Stimulated activated effector memory CD8-positive, alpha-beta T cell treated with anti-CD3 and anti-CD28 coated beads, Interleukin-12 subunit alpha, Interleukin-12 subunit beta, amount 100 ng/mL, for 72 hours (primary cell): Measurements from ENCODE around the gene ZNF606.
"Not testable (repeated sequence)": the region's sequence is repeated elsewhere in the genome, so short reads cannot be mapped to it uniquely, and the experiment has no call there.

ENCODE experiments used
- ATAC-seq: fragments of 150-1000 bp; cut with Tn5 transposase; 2 replicates; pipeline ENCODE4 v1.10.0; 2021
- DNase-seq, 2 donors: peaks; one replicate each; pipeline ENCODE4 v3.0.0; 2021 to 2022; ENCODE audit warnings: low spot score in 2 of 2
- H3K27ac Mint-ChIP-seq: one replicate; pipeline ENCODE4 v1.8.0; 2022; ENCODE audit warnings: mild to moderate bottlenecking, mixed read lengths
- H3K36me3 Mint-ChIP-seq: one replicate; pipeline ENCODE4 v1.8.0; 2022; ENCODE audit warnings: mild to moderate bottlenecking, mixed read lengths
- H3K4me1 Mint-ChIP-seq: one replicate; pipeline ENCODE4 v1.8.0; 2022; ENCODE audit warnings: mixed read lengths
- H3K4me3 Mint-ChIP-seq: one replicate; pipeline ENCODE4 v1.8.0; 2022; ENCODE audit warnings: mild to moderate bottlenecking, mixed read lengths
- H3K9me3 Mint-ChIP-seq: one replicate; pipeline ENCODE4 v1.8.0; 2022; ENCODE audit warnings: mixed read lengths

Gene ZNF606

DNA sequence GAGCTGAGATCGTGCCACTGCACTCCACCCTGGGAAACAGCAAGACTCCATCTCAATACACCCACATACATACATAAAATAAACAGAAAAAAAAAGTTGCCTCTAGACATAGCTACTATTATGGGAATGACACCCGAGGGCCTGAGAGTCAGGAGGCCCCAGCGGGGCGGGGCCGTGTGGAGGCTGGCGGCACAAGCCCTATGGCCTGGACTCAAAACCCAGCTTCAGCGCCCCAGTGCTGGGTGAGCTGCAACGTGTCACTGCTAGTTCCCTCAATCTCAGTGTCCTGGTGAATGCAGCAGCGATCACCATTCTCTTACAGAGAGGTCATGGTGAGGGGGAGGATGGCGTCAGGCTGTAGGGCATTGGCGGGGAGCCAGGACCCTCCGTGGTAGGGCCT, 22.0 kb upstream of the ZNF606 start:
- no peaks in the 10 kb centered on the region for H3K4me1 Mint-ChIP-seq
- ATAC-seq = no peak
- no peaks in the 10 kb centered on the region for H3K36me3 Mint-ChIP-seq
- H3K27ac Mint-ChIP-seq = no peak overlapping the region
- no peak for DNase-seq
- H3K9me3 Mint-ChIP-seq = peaks cover 16% of the 10 kb centered on the region
- H3K4me3 Mint-ChIP-seq = no peak overlapping the region

DNA sequence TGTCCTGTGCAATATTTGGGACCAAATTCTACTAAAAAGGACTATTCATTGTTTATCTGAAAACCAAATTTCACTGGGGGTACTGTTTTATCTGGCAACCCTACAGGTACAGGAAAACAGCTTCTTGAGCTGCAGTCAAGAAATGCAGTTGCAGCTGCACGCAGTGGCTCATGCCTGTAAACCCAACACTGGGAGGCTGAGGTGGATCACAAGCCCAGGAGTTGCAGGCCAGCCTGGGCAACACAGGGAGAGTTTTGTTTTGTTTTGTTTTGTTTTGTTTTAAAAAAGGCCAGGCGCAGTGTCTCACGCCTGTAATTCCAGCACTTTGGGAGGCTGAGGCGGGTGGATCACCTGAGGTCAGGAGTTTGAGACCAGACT, 19.7 kb upstream of the ZNF606 start:
- Mint-ChIP-seq H3K4me3 (no peak overlapping the region), H3K9me3 (peaks cover 10% of the 10 kb centered on the region), H3K4me1 (no peaks in the 10 kb centered on the region), H3K27ac (no peak overlapping the region), H3K36me3 (no peaks in the 10 kb centered on the region)
- ATAC-seq (no peak), DNase-seq (no peak)

DNA sequence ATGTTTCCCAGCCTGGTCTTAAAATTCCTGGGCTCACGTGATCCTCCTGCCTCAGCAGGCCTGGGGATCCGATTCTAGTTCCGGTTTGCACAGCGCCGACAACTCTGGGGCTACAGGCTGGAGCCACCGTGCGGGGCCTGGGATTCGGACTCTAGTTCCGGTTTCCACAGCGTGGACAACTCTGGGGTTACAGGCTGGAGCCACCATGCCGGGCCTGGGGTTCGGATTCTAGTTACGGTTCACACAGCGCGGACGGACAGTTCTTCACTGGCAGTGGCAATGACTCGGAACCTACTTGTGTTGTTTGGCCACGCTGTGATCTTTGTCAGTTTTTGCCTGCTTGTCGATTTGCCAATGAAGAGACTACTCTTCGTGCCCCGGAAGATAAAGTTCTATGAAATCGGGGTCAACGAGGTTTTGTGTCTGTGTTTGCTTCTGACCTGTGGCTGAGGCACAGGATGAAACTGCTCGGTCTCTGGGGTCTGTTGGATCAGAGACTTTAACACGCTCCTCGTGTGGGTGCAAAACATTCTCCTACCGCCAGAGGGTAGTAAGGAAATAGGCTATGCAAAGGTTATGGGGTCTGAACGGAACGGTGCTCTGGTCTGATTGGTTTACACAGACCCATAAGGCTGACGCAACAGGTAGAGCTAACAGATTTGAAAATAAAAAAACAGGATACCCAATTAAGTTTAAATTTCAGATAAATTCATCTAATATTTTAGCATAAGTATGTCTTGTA, 19.1 kb upstream of the ZNF606 start:
- no peak overlapping the region for H3K4me3 Mint-ChIP-seq

DNA sequence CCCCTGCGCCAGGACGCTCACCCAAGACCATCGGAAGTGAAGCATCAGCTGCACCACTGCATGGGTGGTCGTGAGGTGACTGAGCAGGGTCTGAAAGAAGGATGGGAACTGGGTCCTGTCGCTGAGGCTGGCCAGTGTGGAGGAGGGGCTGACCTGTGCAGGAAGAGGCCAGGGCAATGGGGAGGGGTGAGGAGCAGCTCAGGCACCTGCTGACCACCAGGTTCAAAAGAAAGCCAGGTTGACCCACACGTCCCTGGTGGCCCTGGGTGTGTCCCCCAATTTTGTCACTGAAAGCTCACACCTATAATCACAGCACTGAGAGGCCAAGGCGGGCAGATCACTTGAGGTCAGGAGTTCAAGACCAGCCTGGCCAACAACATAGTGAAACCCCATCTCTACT, 17.5 kb upstream of the ZNF606 start:
- Mint-ChIP-seq H3K4me3 (no peak overlapping the region), H3K4me1 (no peaks in the 10 kb centered on the region), H3K27ac (no peak overlapping the region), H3K9me3 (peaks cover 11% of the 10 kb centered on the region), H3K36me3 (no peaks in the 10 kb centered on the region)
- DNase-seq (no peak), ATAC-seq (no peak)

More for the DNA sequence above, 19.1 kb upstream of the ZNF606 start:
- DNase-seq (no peak), ATAC-seq (peak; percentile 71)
- no peaks in the 10 kb centered on the region for H3K36me3 Mint-ChIP-seq
- H3K27ac Mint-ChIP-seq = no peak overlapping the region
- H3K9me3 Mint-ChIP-seq = peaks cover 10% of the 10 kb centered on the region
- H3K4me1 Mint-ChIP-seq = no peaks in the 10 kb centered on the region

DNA sequence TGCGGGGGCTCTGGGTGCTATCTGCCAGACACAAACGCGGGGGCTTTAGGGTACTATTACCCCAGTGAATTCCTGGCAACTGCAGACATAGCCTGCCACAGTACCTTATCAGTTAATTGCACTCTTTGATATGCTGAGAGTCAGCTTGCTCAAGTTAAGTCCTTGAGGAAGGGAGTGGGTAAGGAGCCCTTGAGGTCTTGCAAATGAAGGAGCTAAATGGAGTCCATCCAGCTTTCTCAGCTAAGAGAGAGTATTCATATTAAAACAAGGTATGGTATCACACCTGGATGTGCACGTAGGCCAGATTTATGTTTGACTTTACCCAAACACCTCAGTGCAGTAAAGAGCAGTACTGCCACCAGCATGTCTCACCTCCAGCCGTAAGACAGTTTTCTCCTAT, 11.5 kb upstream of the ZNF606 start:
- H3K4me1 Mint-ChIP-seq = no peaks in the 10 kb centered on the region
- ATAC-seq (no peak), DNase-seq (no peak)
- no peaks in the 10 kb centered on the region for H3K36me3 Mint-ChIP-seq
- no peak overlapping the region for H3K4me3 Mint-ChIP-seq
- H3K27ac Mint-ChIP-seq = no peak overlapping the region
- H3K9me3 Mint-ChIP-seq = peaks cover 16% of the 10 kb centered on the region

DNA sequence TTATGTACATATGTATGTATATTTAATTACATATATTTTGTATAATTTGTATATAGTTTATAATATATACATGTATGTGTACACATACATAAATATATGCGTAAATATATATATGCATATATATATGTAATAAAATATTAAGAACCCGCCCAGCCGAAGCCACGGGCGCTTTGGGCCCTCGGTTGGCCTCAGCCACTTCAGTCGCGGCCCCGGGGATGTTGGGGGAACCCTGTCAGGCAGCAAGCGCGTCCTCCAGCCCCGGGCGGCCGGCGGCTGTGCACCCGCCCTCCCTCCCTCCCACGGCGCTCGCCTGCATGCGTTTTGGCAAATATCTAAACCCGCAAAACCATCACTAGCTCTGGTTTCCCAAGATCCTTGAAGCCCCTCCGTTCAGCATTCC, 7.9 kb upstream of the ZNF606 start:
- Mint-ChIP-seq H3K27ac (no peak overlapping the region), H3K4me3 (peak overlapping the region; percentile 54), H3K36me3 (no peaks in the 10 kb centered on the region), H3K4me1 (no peaks in the 10 kb centered on the region), H3K9me3 (peaks cover 26% of the 10 kb centered on the region)
- DNase-seq = no peak
- ATAC-seq = no peak

DNA sequence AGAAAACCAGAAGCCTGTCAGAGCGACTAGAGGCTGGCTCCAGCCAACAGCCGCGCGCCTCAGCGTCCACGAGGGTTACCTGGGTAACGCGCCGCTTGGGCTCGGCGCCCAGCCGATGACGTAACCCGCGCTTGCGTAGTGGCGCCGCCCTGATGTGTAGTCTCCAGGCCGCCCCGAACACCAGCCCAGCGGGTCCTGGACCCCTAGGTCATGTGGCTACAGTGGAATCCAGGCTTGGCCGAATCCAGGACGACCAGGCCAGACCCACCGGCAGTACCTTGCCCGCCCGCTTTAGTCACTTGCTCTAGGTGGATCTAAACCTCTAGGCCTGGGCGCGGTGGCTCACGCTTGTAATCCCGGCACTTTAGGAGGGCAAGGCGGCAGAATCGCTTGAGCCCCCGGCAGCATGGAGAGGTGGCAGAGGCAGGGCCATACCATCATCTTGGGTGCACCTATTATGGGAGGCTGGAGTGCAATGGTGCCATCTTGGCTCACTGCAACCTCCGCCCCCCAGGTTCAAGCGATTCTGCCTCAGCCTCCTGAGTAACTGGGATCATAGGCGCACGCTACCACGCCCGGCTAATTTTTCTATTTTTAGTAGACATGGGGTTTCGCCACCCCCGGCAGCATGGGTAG, 7.2 kb upstream of the ZNF606 start:
- H3K4me3 Mint-ChIP-seq = peak overlapping the region; percentile 54
- H3K4me1 Mint-ChIP-seq = peaks cover 1% of the 10 kb centered on the region
- H3K27ac Mint-ChIP-seq = no peak overlapping the region
- H3K9me3 Mint-ChIP-seq = peaks cover 27% of the 10 kb centered on the region
- peak; percentile 84 for ATAC-seq
- peaks cover 4% of the 10 kb centered on the region for H3K36me3 Mint-ChIP-seq
- peak; percentile 24 to 49 for DNase-seq

DNA sequence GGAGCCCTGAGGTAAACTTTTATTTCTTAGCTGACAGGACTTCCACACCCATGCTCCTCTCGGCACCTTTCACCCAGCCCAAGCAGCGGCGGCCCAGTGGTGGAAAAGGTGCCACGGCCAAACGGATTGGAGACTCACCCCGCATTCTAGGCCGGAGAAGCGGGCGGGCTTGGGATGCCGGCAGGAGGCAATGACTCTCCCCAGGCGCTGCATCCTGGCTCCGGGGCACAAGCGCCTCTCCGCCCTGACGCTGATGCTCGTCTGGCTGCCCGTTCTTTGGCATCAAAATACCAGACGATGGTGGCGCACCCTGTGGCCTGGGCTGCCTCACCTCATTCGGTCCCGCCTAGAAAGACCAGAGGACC, 6.7 kb upstream of the ZNF606 start:
- DNase-seq (no peak), ATAC-seq (no peak)
- Mint-ChIP-seq H3K36me3 (peaks cover 9% of the 10 kb centered on the region), H3K4me3 (peak overlapping the region; percentile 54), H3K4me1 (peaks cover 6% of the 10 kb centered on the region), H3K27ac (no peak overlapping the region), H3K9me3 (peaks cover 32% of the 10 kb centered on the region)

DNA sequence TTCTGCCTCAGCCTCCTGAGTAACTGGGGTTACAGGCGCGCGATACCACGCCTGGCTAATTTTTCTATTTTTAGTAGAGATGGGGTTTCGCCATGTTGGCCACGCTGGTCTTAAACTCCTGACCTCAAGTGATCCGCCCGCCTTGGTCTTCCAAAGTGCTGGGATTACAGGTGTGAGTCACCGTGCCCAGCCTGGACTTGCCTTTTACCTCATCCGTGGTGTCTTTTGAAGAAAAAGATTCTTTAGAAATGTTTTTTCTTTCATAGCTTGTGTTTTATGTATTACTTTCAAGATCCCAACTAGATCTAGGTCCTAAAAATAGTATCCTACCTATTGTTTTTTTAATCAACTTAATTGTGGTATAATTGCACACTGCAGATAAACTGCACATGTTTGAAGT, 6.3 kb upstream of the ZNF606 start:
- Mint-ChIP-seq H3K9me3 (peaks cover 36% of the 10 kb centered on the region), H3K36me3 (peaks cover 12% of the 10 kb centered on the region), H3K4me1 (peaks cover 10% of the 10 kb centered on the region)
- not testable (repeated sequence) for ATAC-seq, H3K27ac Mint-ChIP-seq, H3K4me3 Mint-ChIP-seq, DNase-seq

DNA sequence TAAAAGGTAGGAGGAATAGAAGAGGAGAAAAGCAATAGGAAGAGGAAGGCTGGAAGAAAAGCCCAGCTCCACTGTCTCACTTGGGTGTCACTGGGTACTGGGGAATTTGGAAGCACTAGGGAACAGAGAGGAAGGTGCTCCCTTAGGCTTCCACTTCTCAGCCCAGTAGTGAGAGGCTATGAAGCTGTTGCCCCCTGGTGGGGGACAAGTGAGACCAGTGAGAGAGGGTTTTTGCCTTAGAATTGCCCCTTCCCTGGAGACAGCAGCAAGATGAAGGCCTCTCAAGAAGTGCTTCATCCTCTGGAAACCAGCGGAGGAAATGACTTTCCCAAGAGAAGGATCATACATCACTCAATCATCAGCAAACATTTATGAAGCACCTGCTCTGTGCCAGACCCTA, 4.7 kb upstream of the ZNF606 start:
- Mint-ChIP-seq H3K27ac (no peak overlapping the region), H3K4me3 (no peak overlapping the region), H3K4me1 (peaks cover 13% of the 10 kb centered on the region), H3K9me3 (peaks cover 29% of the 10 kb centered on the region), H3K36me3 (peaks cover 17% of the 10 kb centered on the region)
- DNase-seq (no peak), ATAC-seq (no peak)

DNA sequence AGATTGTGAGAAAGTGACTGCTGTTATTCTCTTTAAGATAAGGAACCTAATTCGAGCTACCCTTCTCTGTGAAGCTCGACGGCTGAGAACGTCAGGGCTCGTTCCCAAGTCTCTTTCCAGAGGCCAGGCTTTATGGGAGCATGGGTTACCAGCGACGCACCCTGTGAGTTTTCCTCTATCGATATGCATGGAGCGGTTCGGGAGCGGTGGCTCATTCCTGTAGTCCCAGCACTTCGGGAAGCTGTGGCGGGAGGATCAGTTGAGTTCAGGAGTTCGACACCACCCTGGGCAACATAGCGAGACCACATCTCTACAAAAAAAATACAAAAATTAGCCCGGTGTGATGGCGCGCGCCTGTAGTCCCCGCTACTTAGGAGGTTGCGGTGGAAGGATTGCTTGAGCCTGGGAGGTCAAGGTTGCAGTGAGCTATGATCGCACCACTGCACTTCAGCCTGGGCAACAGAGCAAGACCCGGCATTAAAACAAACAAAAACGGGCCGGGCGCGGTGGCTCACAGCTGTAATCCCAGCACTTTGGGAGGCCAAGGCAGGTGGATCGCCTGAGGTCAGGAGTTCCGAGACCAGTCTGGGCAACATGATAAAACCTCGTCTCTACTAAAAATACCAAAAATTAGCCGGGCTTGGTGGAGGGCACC, 681 bp upstream of the ZNF606 start:
- Mint-ChIP-seq H3K9me3 (peaks cover 27% of the 10 kb centered on the region), H3K4me1 (peaks cover 36% of the 10 kb centered on the region), H3K36me3 (peaks cover 17% of the 10 kb centered on the region), H3K4me3 (peak overlapping the region; percentile 81), H3K27ac (peak overlapping the region; percentile 91)
- DNase-seq (no peak), ATAC-seq (no peak)

DNA sequence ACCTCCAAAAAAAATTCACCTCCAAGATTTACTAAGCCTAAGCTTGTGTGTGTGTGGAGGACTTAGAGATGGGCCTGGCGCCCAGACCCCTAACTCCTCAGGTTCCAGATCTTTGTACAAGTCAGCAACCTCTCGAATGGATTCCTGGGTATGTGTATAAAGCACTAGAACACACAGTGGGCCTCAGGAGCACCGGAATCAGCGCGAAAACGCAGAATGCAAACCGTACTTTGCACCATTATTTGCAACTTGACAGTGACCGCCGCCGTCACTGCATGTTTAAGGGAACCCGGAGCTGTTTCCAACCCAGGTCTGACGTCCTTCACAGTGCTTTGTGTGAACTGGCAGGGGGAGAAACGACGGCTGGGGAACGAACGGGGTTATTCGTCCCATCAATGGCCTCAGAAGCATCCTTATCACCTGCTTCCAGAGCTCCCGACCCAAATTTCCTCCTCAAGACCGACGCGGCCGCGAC, 688 bp downstream of the ZNF606 start:
- no peak for DNase-seq
- peaks cover 36% of the 10 kb centered on the region for H3K4me1 Mint-ChIP-seq
- peaks cover 17% of the 10 kb centered on the region for H3K36me3 Mint-ChIP-seq
- peak overlapping the region; percentile 91 for H3K27ac Mint-ChIP-seq
- H3K4me3 Mint-ChIP-seq = peak overlapping the region; percentile 81
- peak; percentile 4 for ATAC-seq
- H3K9me3 Mint-ChIP-seq = peaks cover 18% of the 10 kb centered on the region

DNA sequence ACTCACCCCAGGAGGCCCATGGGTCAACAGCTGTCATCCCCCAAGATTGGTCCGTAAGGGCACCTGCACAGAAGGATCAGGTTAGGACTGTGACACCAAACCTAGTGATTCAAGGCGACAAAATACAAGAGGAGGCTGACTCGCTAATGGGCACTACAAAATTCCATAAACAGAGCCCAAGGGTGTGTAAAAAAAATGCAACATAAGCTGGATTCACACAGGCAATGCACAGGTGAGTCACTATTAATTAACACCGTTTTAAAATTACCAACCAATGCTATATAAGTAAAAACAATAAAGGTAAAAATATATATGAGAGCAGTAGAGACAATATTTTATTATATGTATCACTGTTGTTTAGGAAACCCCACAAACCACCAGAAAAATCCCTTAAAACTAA, 1.9 kb downstream of the ZNF606 start:
- Mint-ChIP-seq H3K4me3 (peak overlapping the region; percentile 81), H3K4me1 (peaks cover 36% of the 10 kb centered on the region), H3K27ac (no peak overlapping the region), H3K9me3 (peaks cover 19% of the 10 kb centered on the region), H3K36me3 (peaks cover 17% of the 10 kb centered on the region)
- ATAC-seq (no peak), DNase-seq (no peak)

DNA sequence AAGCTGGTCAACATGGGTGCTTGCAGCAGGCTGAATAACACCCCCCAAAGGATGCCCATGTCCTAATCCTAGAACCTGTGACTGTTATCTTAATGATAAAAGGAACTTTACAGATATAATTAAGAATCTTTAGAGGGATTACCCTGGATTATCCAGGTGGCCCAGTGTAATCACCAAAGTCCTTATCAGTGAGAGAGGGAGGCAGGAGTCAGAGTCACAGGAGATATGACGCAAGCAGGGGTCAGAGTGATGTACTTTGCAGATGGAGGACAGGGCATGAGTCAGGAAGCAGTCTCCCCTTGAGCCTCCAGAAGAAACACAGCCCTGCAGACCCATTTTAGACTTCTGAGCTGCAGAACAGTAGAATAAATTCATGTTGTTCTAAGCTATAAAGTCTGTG, 9.8 kb downstream of the ZNF606 start:
- Mint-ChIP-seq H3K36me3 (peaks cover 16% of the 10 kb centered on the region), H3K4me1 (no peaks in the 10 kb centered on the region), H3K9me3 (peaks cover 20% of the 10 kb centered on the region), H3K4me3 (no peak overlapping the region), H3K27ac (no peak overlapping the region)
- no peak for ATAC-seq
- no peak for DNase-seq

DNA sequence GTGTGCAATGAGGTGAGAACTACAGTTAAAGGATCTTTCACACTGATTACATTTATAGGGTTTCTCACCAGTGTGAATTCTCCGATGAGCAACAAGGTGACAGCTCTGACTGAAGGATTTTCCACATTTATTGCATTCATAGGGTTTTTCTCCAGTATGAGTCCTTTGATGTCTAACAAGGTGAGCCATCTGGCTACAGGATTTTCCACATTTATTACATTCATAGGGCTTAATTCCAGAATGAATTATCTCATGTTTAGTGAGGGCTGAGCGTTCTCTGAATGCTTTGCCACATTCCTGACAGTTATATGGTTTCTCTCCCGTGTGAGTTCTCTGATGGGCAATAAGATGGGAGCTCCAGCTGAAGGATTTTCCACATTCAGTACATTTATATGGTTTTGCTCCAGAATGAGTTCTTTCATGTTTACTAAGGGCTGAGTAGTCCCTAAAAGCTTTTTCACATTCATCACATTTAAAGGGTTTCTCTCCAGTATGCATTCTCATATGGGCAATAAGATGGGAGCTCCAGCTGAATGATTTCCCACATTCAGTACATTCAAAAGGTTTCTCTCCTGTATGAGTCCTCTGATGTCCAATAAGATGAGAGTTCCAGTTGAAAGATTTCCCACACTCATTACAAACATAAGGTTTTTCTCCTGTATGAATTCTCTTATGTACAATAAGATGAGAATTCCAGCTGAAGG, 23.9 kb downstream of the ZNF606 start:
- no peak for ATAC-seq
- no peak for DNase-seq
- H3K4me3 Mint-ChIP-seq = no peak overlapping the region
- H3K9me3 Mint-ChIP-seq = peaks cover 43% of the 10 kb centered on the region
- H3K36me3 Mint-ChIP-seq = peaks cover 38% of the 10 kb centered on the region
- peaks cover 4% of the 10 kb centered on the region for H3K4me1 Mint-ChIP-seq
- no peak overlapping the region for H3K27ac Mint-ChIP-seq
